ENCODE results near the gene MYEOV. TPM values are rescaled to one million over a fixed set of nuclear protein-coding genes. Genes with fewer than 3 reads are reported as not detected.

Gene MYEOV
- total RNA-seq, 1 experiment from 2014 or later, result not detected

GRCh38 chr11:69286374-69287371, 7.3 kb upstream of the MYEOV start:
- no peak overlapping the region for H3K27ac Mint-ChIP-seq (ENCODE audit: low read depth, unreplicated experiment)
- CTCF ChIA-PET, result interaction anchor here (0.6 kb wide), 1 partner anchor 354 kb away, joined by 3 read pairs; no protein-coding TSS in a partner anchor
- no peaks in the 10 kb centered on the region for H3K27me3 Mint-ChIP-seq (ENCODE audit: insufficient read depth, unreplicated experiment)
- no peaks in the 10 kb centered on the region for H3K9me3 Mint-ChIP-seq (ENCODE audit: unreplicated experiment)
- intact Hi-C loops (cut with micrococcal nuclease), result no loop called here
- H3K36me3 Mint-ChIP-seq (ENCODE audit: insufficient read depth, unreplicated experiment), result no peaks in the 10 kb centered on the region
- TF ChIP-seq, protein P1, sequence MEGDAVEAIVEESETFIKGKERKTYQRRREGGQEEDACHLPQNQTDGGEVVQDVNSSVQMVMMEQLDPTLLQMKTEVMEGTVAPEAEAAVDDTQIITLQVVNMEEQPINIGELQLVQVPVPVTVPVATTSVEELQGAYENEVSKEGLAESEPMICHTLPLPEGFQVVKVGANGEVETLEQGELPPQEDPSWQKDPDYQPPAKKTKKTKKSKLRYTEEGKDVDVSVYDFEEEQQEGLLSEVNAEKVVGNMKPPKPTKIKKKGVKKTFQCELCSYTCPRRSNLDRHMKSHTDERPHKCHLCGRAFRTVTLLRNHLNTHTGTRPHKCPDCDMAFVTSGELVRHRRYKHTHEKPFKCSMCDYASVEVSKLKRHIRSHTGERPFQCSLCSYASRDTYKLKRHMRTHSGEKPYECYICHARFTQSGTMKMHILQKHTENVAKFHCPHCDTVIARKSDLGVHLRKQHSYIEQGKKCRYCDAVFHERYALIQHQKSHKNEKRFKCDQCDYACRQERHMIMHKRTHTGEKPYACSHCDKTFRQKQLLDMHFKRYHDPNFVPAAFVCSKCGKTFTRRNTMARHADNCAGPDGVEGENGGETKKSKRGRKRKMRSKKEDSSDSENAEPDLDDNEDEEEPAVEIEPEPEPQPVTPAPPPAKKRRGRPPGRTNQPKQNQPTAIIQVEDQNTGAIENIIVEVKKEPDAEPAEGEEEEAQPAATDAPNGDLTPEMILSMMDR (IDR thresholded peaks at IDR 0.05; ENCODE audit: unreplicated experiment), result no peak
- H3K4me3 Mint-ChIP-seq (ENCODE audit: unreplicated experiment), result no peak overlapping the region
- BruUV-seq (replicated peaks), result no TSS peak
- POLR2A ChIA-PET, result interaction anchor here (1.2 to 2.4 kb wide), 2 partner anchors 11 to 12 kb away, joined by 5 to 9 read pairs; no protein-coding TSS in a partner anchor
- no peak for DNase-seq (ENCODE audit: unreplicated experiment)
- H3K4me1 Mint-ChIP-seq (ENCODE audit: insufficient read depth, unreplicated experiment), result no peaks in the 10 kb centered on the region

GRCh38 chr11:69287968-69288882, 5.7 kb upstream of the MYEOV start:
- Mint-ChIP-seq H3K9me3 (ENCODE audit: unreplicated experiment) (no peaks in the 10 kb centered on the region), H3K4me3 (ENCODE audit: unreplicated experiment) (no peak overlapping the region), H3K4me1 (ENCODE audit: insufficient read depth, unreplicated experiment) (no peaks in the 10 kb centered on the region), H3K36me3 (ENCODE audit: insufficient read depth, unreplicated experiment) (no peaks in the 10 kb centered on the region), H3K27me3 (ENCODE audit: insufficient read depth, unreplicated experiment) (no peaks in the 10 kb centered on the region), H3K27ac (ENCODE audit: low read depth, unreplicated experiment) (no peak overlapping the region)
- BruUV-seq (replicated peaks), result no TSS peak
- DNase-seq (ENCODE audit: unreplicated experiment), result no peak
- ChIA-PET POLR2A (interaction anchor here (2.4 kb wide), 1 partner anchor 9 kb away, joined by 9 read pairs; no protein-coding TSS in a partner anchor), CTCF (no interaction called here)
- TF ChIP-seq, protein P1 (IDR thresholded peaks at IDR 0.05; ENCODE audit: unreplicated experiment), result no peak
- intact Hi-C loops (cut with micrococcal nuclease), result no loop called here

DNA sequence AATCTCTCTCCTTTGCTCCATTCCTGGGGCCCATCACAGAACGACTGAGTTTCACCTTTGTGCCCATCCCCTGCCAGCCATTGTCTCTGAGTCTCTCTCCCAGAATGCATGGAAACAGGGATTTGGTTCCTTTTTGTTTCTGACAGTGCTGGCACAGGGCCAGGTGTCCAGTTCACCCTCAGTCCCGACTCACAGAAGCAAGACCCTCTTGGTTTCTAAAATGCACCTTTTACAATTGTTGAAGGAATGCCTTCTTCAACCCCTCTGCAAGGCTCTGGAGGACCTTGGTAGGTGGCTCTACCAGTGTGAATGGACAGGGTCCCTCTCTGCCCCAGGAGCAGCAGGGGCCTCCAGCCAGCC, 5.1 kb upstream of the MYEOV start:
- POLR2A ChIA-PET, result interaction anchor here (2.4 kb wide), 1 partner anchor 9 kb away, joined by 9 read pairs; no protein-coding TSS in a partner anchor
- no peak overlapping the region for H3K4me3 Mint-ChIP-seq (ENCODE audit: unreplicated experiment)
- H3K4me1 Mint-ChIP-seq (ENCODE audit: insufficient read depth, unreplicated experiment), result no peaks in the 10 kb centered on the region
- no TSS peak for BruUV-seq (replicated peaks)
- intact Hi-C loops (cut with micrococcal nuclease), result no loop called here
- CTCF ChIA-PET, result no interaction called here
- no peak for DNase-seq (ENCODE audit: unreplicated experiment)
- H3K9me3 Mint-ChIP-seq (ENCODE audit: unreplicated experiment), result no peaks in the 10 kb centered on the region
- no peaks in the 10 kb centered on the region for H3K36me3 Mint-ChIP-seq (ENCODE audit: insufficient read depth, unreplicated experiment)
- TF ChIP-seq, protein P1 (IDR thresholded peaks at IDR 0.05; ENCODE audit: unreplicated experiment), result no peak
- H3K27me3 Mint-ChIP-seq (ENCODE audit: insufficient read depth, unreplicated experiment), result no peaks in the 10 kb centered on the region
- no peak overlapping the region for H3K27ac Mint-ChIP-seq (ENCODE audit: low read depth, unreplicated experiment)

DNA sequence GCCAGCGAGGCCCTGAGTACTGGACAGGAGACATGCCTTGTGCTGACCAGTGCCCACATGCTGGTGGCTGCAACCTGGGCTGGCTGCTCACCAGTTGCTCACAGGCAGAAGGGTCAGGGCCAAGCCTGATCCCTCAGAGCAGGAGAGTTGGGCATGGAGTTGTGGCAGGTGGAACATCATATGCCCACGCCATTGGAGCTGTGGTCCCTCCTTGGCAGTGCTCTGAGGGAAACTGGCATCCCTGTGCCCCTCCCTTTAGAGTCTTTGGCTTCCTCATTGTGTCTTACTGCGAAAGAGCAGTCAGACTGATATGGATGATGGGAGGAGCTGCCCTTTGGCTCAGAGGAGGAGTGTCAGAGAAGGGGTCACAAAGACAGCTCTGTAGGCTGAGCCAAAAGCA, 3.1 kb upstream of the MYEOV start:
- H3K27ac Mint-ChIP-seq (ENCODE audit: low read depth, unreplicated experiment), result no peak overlapping the region
- POLR2A ChIA-PET, result no interaction called here
- BruUV-seq (replicated peaks), result no TSS peak
- peaks cover 5% of the 10 kb centered on the region for H3K4me1 Mint-ChIP-seq (ENCODE audit: insufficient read depth, unreplicated experiment)
- no peak for DNase-seq (ENCODE audit: unreplicated experiment)
- CTCF ChIA-PET, result no interaction called here
- no peak overlapping the region for H3K4me3 Mint-ChIP-seq (ENCODE audit: unreplicated experiment)
- no peaks in the 10 kb centered on the region for H3K9me3 Mint-ChIP-seq (ENCODE audit: unreplicated experiment)
- intact Hi-C loops (cut with micrococcal nuclease), result no loop called here
- TF ChIP-seq, protein P1 (IDR thresholded peaks at IDR 0.05; ENCODE audit: unreplicated experiment), result no peak
- no peaks in the 10 kb centered on the region for H3K27me3 Mint-ChIP-seq (ENCODE audit: insufficient read depth, unreplicated experiment)
- no peaks in the 10 kb centered on the region for H3K36me3 Mint-ChIP-seq (ENCODE audit: insufficient read depth, unreplicated experiment)
